Stimulated activated CD4-positive, alpha-beta T cell treated with anti-CD3 and anti-CD28 coated beads, Interleukin-12 subunit alpha, Interleukin-12 subunit beta, amount 100 ng/mL, for 48 hours (primary cell): ENCODE results near the gene PLAC8L1.

ENCODE experiments used
- DNase-seq, 3 donors: peaks; one replicate each; pipeline ENCODE4 v3.0.0-alpha.2; 2020; ENCODE audit warnings: low read depth in 2 of 3, low spot score in 1 of 3

The PLAC8L1 gene

GRCh38 chr5:146081556-146081955 is 23.8 kb downstream of the PLAC8L1 start:
- no peak for DNase-seq

- DNase-seq: peak in 1 of 3 donors; percentile 3
Measured at GRCh38 chr5:146079695-146080373, 25.5 kb downstream of the PLAC8L1 start.

- DNase-seq: no peak
Measured at GRCh38 chr5:146078566-146078965, 26.8 kb downstream of the PLAC8L1 start.

GRCh38 chr5:146076455-146076854 is 28.9 kb downstream of the PLAC8L1 start:
- DNase-seq: no peak

- DNase-seq: no peak
Measured at GRCh38 chr5:146076028-146076427, 29.3 kb downstream of the PLAC8L1 start.

GRCh38 chr5:146073239-146073900 is 32.0 kb downstream of the PLAC8L1 start:
- no peak for DNase-seq

- no peak for DNase-seq
Measured at GRCh38 chr5:146072595-146072994, 32.8 kb downstream of the PLAC8L1 start.

GRCh38 chr5:146071171-146071570 is 34.2 kb downstream of the PLAC8L1 start:
- DNase-seq: no peak

- DNase-seq: no peak
Measured at GRCh38 chr5:146070746-146071145, 34.6 kb downstream of the PLAC8L1 start.

GRCh38 chr5:146069780-146070099 is 35.6 kb downstream of the PLAC8L1 start:
- no peak for DNase-seq

GRCh38 chr5:146068977-146069779 is 36.2 kb downstream of the PLAC8L1 start:
- no peak for DNase-seq

- DNase-seq: no peak
Measured at GRCh38 chr5:146068206-146068605, 37.2 kb downstream of the PLAC8L1 start.

GRCh38 chr5:146066968-146067367 is 38.4 kb downstream of the PLAC8L1 start:
- DNase-seq: no peak

- no peak for DNase-seq
Measured at GRCh38 chr5:146060221-146060585, 45.2 kb downstream of the PLAC8L1 start.

GRCh38 chr5:146059460-146060220 is 45.7 kb downstream of the PLAC8L1 start:
- no peak for DNase-seq

GRCh38 chr5:146055432-146055831 is 49.9 kb downstream of the PLAC8L1 start:
- DNase-seq: no peak

GRCh38 chr5:146052780-146053179 is 52.6 kb downstream of the PLAC8L1 start:
- no peak for DNase-seq

GRCh38 chr5:146051678-146052077 is 53.7 kb downstream of the PLAC8L1 start:
- DNase-seq: no peak

GRCh38 chr5:146050086-146050485 is 55.3 kb downstream of the PLAC8L1 start:
- DNase-seq: no peak

GRCh38 chr5:146049704-146050026 is 55.7 kb downstream of the PLAC8L1 start:
- no peak for DNase-seq

GRCh38 chr5:146048994-146049703 is 56.2 kb downstream of the PLAC8L1 start:
- peak in 1 of 3 donors; percentile 22 for DNase-seq
